HCT116 (cell line): Measurements from ENCODE around the gene TJP3. TPM values are rescaled to one million over a fixed set of nuclear protein-coding genes. Genes with fewer than 3 reads are reported as not detected.

Experiments
- ATAC-seq: fragments of 200-7000 bp; cut with Tn5 transposase; 2 replicates; pipeline ENCODE4 v1.9.1; 2020; ENCODE audit warnings: mild to moderate bottlenecking, moderate library complexity
- BruUV-seq: library from RNA; stranded (reverse); fragments of 400-500 nt; replicated peaks from 2 replicates; lab custom pipeline; 2021; lab: Mats Ljungman, UMichigan
- CTCF ChIA-PET: fragments of 300-600 bp; sonication (Branson Sonifier 250); formaldehyde crosslinking; loops from one replicate; lab custom pipeline; 2021; ENCODE audit warnings: antibody characterized with exemption; lab: Charles Lee
- POLR2A ChIA-PET: fragments of 300-600, 350-600 bp; sonication (Branson Sonifier 250); formaldehyde crosslinking; loops from one replicate; lab custom pipeline; 2021; ENCODE audit warnings: antibody characterized with exemption; lab: Charles Lee
- RAD21 ChIA-PET, 2 experiments: fragments of 300-600 bp; sonication (Branson Sonifier 250); formaldehyde crosslinking; loops; one replicate each; lab custom pipeline; 2023; ENCODE audit warnings: low total read pairs in 2 of 2; ENCODE audit not compliant: uncharacterized antibody in 2 of 2, unreplicated experiment in 2 of 2, low non-redundant PET in 1 of 2; lab: Charles Lee
- DNase-seq: peaks from one replicate; pipeline ENCODE4 v3.0.0-alpha.2; 2010; ENCODE audit warnings: low read depth, low spot score
- H2AFZ ChIP-seq: fragments of 200-600 bp; shearing (Covaris generic), sonication (generic); 2 replicates; pipeline ENCODE4 v1.6.1; 2017; ENCODE audit warnings: low read depth, mixed run types, mixed read lengths, antibody characterized with exemption, low read length; ENCODE audit not compliant: poor library complexity, severe bottlenecking
- H3K27ac ChIP-seq: 2 replicates; pipeline ENCODE4 v1.5.1; 2012; ENCODE audit warnings: low read depth, low read length
- H3K27me3 ChIP-seq: fragments of 200-600 bp; sonication (generic); 2 replicates; pipeline ENCODE4 v1.6.1; 2016; ENCODE audit warnings: mixed run types, low read length, mixed read lengths; ENCODE audit not compliant: insufficient read depth
- H3K36me3 ChIP-seq, 2 experiments: fragments of 200-500 bp in 1 of 2; fragments of 200-600 bp in 1 of 2; sonication (Bioruptor generic) in 1 of 2; sonication (generic) in 1 of 2; 2 replicates each; pipeline versions ENCODE4 v1.5.1 to v1.6.1; 2014 to 2016; ENCODE audit warnings: low read length in 2 of 2, inconsistent platforms in 1 of 2, mixed read lengths in 1 of 2, mixed run types in 1 of 2; ENCODE audit not compliant: insufficient read depth in 2 of 2, control insufficient read depth in 1 of 2
- H3K4me1 ChIP-seq, 2 experiments: fragments of 200-600 bp in 1 of 2; sonication (generic) in 1 of 2; 2 replicates each; pipeline versions ENCODE4 v1.5.1 to v1.6.1; 2012 to 2017; ENCODE audit warnings: low read length in 2 of 2, inconsistent platforms in 1 of 2, mild to moderate bottlenecking in 1 of 2, mixed read lengths in 1 of 2, mixed run types in 1 of 2, moderate library complexity in 1 of 2; ENCODE audit not compliant: insufficient read depth in 2 of 2, control insufficient read depth in 1 of 2
- H3K4me2 ChIP-seq: fragments of 200-600 bp; sonication (generic); 2 replicates; pipeline ENCODE4 v1.6.1; 2017; ENCODE audit warnings: mixed run types, low read length, mixed read lengths
- H3K4me3 ChIP-seq, 2 experiments: fragments of 200-600 bp in 1 of 2; sonication (generic) in 1 of 2; replicated peaks in 1 of 2; 2 replicates each; pipeline ENCODE4 v1.5.1; 2011 to 2016; ENCODE audit warnings: low read length in 2 of 2, control low read depth in 1 of 2, low read depth in 1 of 2, mild to moderate bottlenecking in 1 of 2, mixed read lengths in 1 of 2, mixed run types in 1 of 2
- H3K79me2 ChIP-seq: fragments of 200-600 bp; sonication (generic); 2 replicates; pipeline ENCODE4 v1.6.1; 2017; ENCODE audit warnings: mild to moderate bottlenecking, mixed run types, low read length, moderate library complexity, mixed read lengths; ENCODE audit not compliant: insufficient read depth
- H3K9ac ChIP-seq: fragments of 200-600 bp; sonication (generic); 2 replicates; pipeline ENCODE4 v1.6.1; 2016; ENCODE audit warnings: low read length, mixed read lengths
- H3K9me2 ChIP-seq: fragments of 200-600 bp; sonication (generic), shearing (Covaris generic); 2 replicates; pipeline ENCODE4 v1.6.1; 2017; ENCODE audit warnings: mixed run types, mild to moderate bottlenecking, moderate library complexity; ENCODE audit not compliant: insufficient read depth
- H3K9me3 ChIP-seq, 2 experiments: fragments of 200-500 bp in 1 of 2; fragments of 200-600 bp in 1 of 2; sonication (Bioruptor generic) in 1 of 2; sonication (generic) in 1 of 2; 2 replicates each; pipeline ENCODE4 v1.6.1; 2014 to 2017; ENCODE audit warnings: low read length in 2 of 2, mixed read lengths in 2 of 2, inconsistent platforms in 1 of 2, low read depth in 1 of 2, mild to moderate bottlenecking in 1 of 2, mixed run types in 1 of 2, moderate library complexity in 1 of 2; ENCODE audit not compliant: control insufficient read depth in 1 of 2, insufficient read depth in 1 of 2
- H4K20me1 ChIP-seq: fragments of 200-600 bp; sonication (generic), shearing (Covaris generic); 2 replicates; pipeline ENCODE4 v1.6.1; 2017; ENCODE audit warnings: mixed run types, mild to moderate bottlenecking, moderate library complexity; ENCODE audit not compliant: insufficient read depth
- CBX3 ChIP-seq: IDR thresholded peaks from 2 replicates; pipeline ENCODE4 v1.6.1; 2012; ENCODE audit warnings: low read depth
- CEBPB ChIP-seq: IDR thresholded peaks from 2 replicates; pipeline ENCODE4 v1.6.1; 2012; ENCODE audit warnings: low read depth
- ELF1 ChIP-seq: IDR thresholded peaks from 2 replicates; pipeline ENCODE4 v1.6.1; 2012; ENCODE audit warnings: low read depth, borderline replicate concordance
- EZH2phosphoT487 ChIP-seq: fragments of 200-600 bp; IDR thresholded peaks from 2 replicates; pipeline ENCODE4 v1.6.1; 2018; ENCODE audit warnings: antibody characterized with exemption, borderline replicate concordance
- JUND ChIP-seq: IDR thresholded peaks from 2 replicates; pipeline ENCODE4 v1.6.1; 2012
- POLR2A ChIP-seq: IDR thresholded peaks from 2 replicates; pipeline ENCODE4 v1.7.0; 2011; ENCODE audit warnings: borderline replicate concordance; ENCODE audit not compliant: insufficient read depth, insufficient read length; ENCODE audit errors: extremely low read depth
- POLR2AphosphoS5 ChIP-seq: IDR thresholded peaks from 2 replicates; pipeline ENCODE4 v1.6.1; 2011; ENCODE audit warnings: mild to moderate bottlenecking, low read depth, low read length, moderate library complexity
- RAD21 ChIP-seq: IDR thresholded peaks from 2 replicates; pipeline ENCODE4 v1.6.1; 2012; ENCODE audit warnings: low read depth, mild to moderate bottlenecking
- SIN3A ChIP-seq: IDR thresholded peaks from 2 replicates; pipeline ENCODE4 v1.6.1; 2012; ENCODE audit warnings: low read depth
- SP1 ChIP-seq: IDR thresholded peaks from 2 replicates; pipeline ENCODE4 v1.6.1; 2012; ENCODE audit warnings: low read depth
- SRF ChIP-seq: IDR thresholded peaks from 2 replicates; pipeline ENCODE4 v1.6.1; 2012; ENCODE audit warnings: low read depth
- YY1 ChIP-seq: IDR thresholded peaks from 2 replicates; pipeline ENCODE4 v1.6.1; 2011; ENCODE audit warnings: low read length, low read depth, moderate library complexity, mild to moderate bottlenecking; ENCODE audit not compliant: insufficient replicate concordance; ENCODE audit errors: extremely low read depth
- ZFX ChIP-seq: fragments of 450-650 bp; IDR thresholded peaks from 2 replicates; pipeline ENCODE4 v1.6.1; 2017
- ZNF274 ChIP-seq: fragments of 200-500 bp; sonication (Bioruptor generic); IDR thresholded peaks from 2 replicates; pipeline ENCODE4 v1.6.1; 2014; ENCODE audit warnings: mild to moderate bottlenecking, low read depth, low read length, inconsistent platforms
- intact Hi-C: fragments of 100-400 bp; cut with micrococcal nuclease; formaldehyde crosslinking; loops from 2 replicates; pipeline ENCODE4 v1.10.0; 2022
- total RNA-seq: library from RNA; stranded (reverse); gene quantifications from one replicate; pipeline ENCODE4 v1.2.1, GENCODE V29; 2021; ENCODE audit not compliant: unreplicated experiment
- TF ChIP-seq, protein P1 (sequence below), 3 experiments: fragments of 200-600 bp in 1 of 3; sonication (generic) in 1 of 3; IDR thresholded peaks in 2 of 3; conservative IDR thresholded peaks in 1 of 3; 2 replicates each; pipeline ENCODE4 v1.5.1; 2012 to 2017; ENCODE audit warnings: low read depth in 2 of 3, low read length in 2 of 3, antibody characterized with exemption in 1 of 3, borderline replicate concordance in 1 of 3, control low read depth in 1 of 3, mild to moderate bottlenecking in 1 of 3, mixed read lengths in 1 of 3, mixed run types in 1 of 3, moderate library complexity in 1 of 3; ENCODE audit not compliant: insufficient read depth in 1 of 3
- TF ChIP-seq, protein P2 (sequence below): IDR thresholded peaks from 2 replicates; pipeline ENCODE4 v1.6.1; 2012
- TF ChIP-seq, protein P3 (sequence below): IDR thresholded peaks from 2 replicates; pipeline ENCODE4 v1.6.1; 2012; ENCODE audit warnings: low read depth

The TJP3 gene
- total RNA-seq, 1 experiment from 2014 or later = 69.6 TPM

DNA sequence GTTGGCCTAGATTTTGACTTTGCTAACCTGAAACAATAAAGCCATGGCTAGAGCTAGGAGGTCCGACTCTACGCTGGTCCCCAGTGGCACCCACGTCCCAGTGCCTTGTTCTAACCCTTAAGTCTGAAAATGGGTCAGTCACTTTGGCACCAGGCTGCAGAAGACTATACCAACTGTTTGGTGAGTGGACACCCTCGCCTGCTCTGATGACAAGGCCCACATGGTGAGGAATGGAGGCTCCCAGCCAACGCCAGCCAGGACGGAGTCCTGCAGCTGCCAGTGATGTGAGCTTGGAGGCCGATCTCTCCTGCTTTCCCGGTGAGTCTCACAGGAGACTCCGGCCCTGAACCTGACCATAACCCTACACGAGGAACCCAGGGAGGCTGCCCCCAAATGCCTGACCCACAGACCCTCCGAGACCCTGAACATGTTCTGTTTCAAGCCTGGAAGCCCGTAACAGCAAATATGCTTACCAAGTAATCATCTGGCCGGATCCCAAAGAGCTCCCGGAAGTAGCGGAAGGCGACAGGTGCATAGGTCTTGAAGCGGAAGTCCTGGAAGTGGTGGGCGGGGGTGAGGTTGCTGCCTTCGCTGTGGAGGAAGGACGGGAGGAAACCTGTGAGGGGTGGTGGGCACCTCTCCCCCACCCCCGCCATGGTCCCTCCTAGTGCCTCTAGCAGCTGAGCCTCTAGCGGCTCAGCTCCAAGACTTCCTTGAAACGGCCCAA is 47.5 kb upstream of the TJP3 start (continued):
- TF ChIP-seq, protein P1, sequence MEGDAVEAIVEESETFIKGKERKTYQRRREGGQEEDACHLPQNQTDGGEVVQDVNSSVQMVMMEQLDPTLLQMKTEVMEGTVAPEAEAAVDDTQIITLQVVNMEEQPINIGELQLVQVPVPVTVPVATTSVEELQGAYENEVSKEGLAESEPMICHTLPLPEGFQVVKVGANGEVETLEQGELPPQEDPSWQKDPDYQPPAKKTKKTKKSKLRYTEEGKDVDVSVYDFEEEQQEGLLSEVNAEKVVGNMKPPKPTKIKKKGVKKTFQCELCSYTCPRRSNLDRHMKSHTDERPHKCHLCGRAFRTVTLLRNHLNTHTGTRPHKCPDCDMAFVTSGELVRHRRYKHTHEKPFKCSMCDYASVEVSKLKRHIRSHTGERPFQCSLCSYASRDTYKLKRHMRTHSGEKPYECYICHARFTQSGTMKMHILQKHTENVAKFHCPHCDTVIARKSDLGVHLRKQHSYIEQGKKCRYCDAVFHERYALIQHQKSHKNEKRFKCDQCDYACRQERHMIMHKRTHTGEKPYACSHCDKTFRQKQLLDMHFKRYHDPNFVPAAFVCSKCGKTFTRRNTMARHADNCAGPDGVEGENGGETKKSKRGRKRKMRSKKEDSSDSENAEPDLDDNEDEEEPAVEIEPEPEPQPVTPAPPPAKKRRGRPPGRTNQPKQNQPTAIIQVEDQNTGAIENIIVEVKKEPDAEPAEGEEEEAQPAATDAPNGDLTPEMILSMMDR (IDR thresholded peaks at IDR 0.05 in 2 of 3, conservative IDR thresholded peaks at IDR 0.05 in 1 of 3; ENCODE audit: borderline replicate concordance in 1 of 3, insufficient read depth in 1 of 3, low read depth in 2 of 3, low read length in 2 of 3) = no peak
- no peak for TF ChIP-seq ELF1
- no peak for TF ChIP-seq EZH2phosphoT487
- no peak for TF ChIP-seq YY1
- no peak for TF ChIP-seq SRF
- TF ChIP-seq, all 23 proteins: peak for 0

DNA sequence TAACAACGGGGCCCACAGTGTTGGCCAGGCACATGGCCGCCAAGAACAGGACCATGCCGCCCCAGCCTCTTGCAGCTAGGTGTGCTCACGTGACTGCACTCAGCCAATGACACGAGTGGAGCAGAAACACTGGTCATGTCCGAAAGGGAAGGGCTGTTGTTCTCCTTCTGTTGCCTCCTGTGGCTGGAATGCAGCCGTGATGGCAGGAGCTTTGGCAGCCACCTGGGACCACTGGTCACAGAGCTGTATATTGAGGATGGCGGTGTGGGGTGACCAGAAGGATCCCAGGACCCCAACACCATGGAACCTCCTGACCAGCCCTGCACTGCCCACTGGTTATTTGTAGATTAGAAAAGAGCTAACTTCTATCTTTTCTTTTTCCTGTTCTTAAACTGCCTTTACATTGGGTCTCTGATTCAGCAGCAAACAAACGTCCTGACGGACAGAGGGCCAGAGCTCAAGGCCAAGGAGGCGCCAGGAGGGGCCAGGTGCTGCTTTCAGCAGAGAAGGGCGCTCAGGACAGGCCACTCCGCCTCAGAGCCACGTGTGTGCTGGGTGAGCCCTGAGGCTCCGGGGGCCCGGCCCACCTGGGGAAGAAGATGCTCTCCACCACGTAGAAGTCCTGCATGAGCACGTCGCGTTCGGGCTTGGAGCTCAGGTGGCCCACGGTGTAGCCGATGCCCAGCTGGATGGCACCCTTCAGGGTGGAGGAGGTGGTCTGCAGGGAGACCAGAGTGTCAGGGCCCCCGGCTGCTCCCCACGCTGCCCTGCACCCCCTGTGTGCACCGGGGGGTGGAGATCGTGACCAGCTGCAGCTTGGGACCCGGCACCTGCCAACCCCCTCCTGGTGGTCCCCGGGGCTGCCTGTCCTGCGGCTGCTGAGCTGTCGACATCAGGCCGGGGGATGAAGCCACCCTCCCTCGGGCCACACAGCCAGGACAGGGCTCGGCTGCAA is 46.6 kb upstream of the TJP3 start:
- DNase-seq = no peak
- Histone ChIP-seq H3K27me3 (no peaks in the 10 kb centered on the region), H3K9me3 (no peaks in the 10 kb centered on the region), H4K20me1 (no peaks in the 10 kb centered on the region), H3K9me2 (no peaks in the 10 kb centered on the region), H3K27ac (no peak overlapping the region), H3K79me2 (no peaks in the 10 kb centered on the region), H3K4me1 (peaks cover 0 to 14% of the 10 kb centered on the region in 2 experiments; a peak in 1 of 4 replicates), H3K4me2 (no peak overlapping the region), H3K36me3 (peaks cover 9% of the 10 kb centered on the region in 2 experiments; a peak in 3 of 4 replicates), H3K9ac (no peak overlapping the region), H2AFZ (no peak overlapping the region), H3K4me3 (no peak overlapping the region)
- no TSS peak for BruUV-seq
- POLR2A ChIA-PET = no interaction called here
- RAD21 ChIA-PET = no interaction called here
- intact Hi-C loops = no loop called here
- no peak for ATAC-seq
- CTCF ChIA-PET = no interaction called here
- TF ChIP-seq CEBPB (no peak), SP1 (no peak), POLR2A (no peak), SIN3A (no peak), ZNF274 (no peak), JUND (no peak), CBX3 (no peak), ZFX (no peak), RAD21 (no peak), POLR2AphosphoS5 (no peak)
- TF ChIP-seq, protein P2, sequence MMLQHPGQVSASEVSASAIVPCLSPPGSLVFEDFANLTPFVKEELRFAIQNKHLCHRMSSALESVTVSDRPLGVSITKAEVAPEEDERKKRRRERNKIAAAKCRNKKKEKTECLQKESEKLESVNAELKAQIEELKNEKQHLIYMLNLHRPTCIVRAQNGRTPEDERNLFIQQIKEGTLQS = no peak
- TF ChIP-seq, protein P3, sequence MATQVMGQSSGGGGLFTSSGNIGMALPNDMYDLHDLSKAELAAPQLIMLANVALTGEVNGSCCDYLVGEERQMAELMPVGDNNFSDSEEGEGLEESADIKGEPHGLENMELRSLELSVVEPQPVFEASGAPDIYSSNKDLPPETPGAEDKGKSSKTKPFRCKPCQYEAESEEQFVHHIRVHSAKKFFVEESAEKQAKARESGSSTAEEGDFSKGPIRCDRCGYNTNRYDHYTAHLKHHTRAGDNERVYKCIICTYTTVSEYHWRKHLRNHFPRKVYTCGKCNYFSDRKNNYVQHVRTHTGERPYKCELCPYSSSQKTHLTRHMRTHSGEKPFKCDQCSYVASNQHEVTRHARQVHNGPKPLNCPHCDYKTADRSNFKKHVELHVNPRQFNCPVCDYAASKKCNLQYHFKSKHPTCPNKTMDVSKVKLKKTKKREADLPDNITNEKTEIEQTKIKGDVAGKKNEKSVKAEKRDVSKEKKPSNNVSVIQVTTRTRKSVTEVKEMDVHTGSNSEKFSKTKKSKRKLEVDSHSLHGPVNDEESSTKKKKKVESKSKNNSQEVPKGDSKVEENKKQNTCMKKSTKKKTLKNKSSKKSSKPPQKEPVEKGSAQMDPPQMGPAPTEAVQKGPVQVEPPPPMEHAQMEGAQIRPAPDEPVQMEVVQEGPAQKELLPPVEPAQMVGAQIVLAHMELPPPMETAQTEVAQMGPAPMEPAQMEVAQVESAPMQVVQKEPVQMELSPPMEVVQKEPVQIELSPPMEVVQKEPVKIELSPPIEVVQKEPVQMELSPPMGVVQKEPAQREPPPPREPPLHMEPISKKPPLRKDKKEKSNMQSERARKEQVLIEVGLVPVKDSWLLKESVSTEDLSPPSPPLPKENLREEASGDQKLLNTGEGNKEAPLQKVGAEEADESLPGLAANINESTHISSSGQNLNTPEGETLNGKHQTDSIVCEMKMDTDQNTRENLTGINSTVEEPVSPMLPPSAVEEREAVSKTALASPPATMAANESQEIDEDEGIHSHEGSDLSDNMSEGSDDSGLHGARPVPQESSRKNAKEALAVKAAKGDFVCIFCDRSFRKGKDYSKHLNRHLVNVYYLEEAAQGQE = no peak
